IMR-90 (cell line): Measurements from ENCODE around the gene CDK18. TPM values are rescaled to one million over a fixed set of nuclear protein-coding genes. Genes with fewer than 3 reads are reported as not detected.

Experiments used
- ATAC-seq: fragments of 200-7000 bp; cut with Tn5 transposase; 2 replicates; pipeline ENCODE4 v1.9.1; 2020; ENCODE audit warnings: low read depth, mild to moderate bottlenecking, moderate library complexity
- BruUV-seq: library from RNA; stranded (reverse); fragments of 400-500 nt; replicated peaks from 2 replicates; lab custom pipeline; 2021; lab: Mats Ljungman, UMichigan
- CTCF ChIA-PET: fragments of 300-600 bp; formaldehyde crosslinking; extraction: SDS; loops from one replicate; lab custom pipeline; 2021; ENCODE audit warnings: antibody characterized with exemption; lab: Yijun Ruan, JAX
- POLR2A ChIA-PET: fragments of 300-600 bp; sonication (Branson Sonifier 250); formaldehyde crosslinking; loops from one replicate; lab custom pipeline; 2022; ENCODE audit warnings: antibody characterized with exemption; ENCODE audit not compliant: unreplicated experiment; lab: Charles Lee
- DNase-seq: peaks from one replicate; pipeline ENCODE4 v3.0.0; 2013
- H2AFZ ChIP-seq: replicated peaks from 2 replicates; pipeline ENCODE3; 2013; ENCODE audit warnings: low read length, mild to moderate bottlenecking; ENCODE audit not compliant: poor library complexity
- H2AK5ac ChIP-seq: 2 replicates; pipeline ENCODE4 v1.6.1; 2013; ENCODE audit warnings: low read depth, low read length, inconsistent platforms
- H2AK9ac ChIP-seq: replicated peaks from 2 replicates; pipeline ENCODE3; 2013; ENCODE audit warnings: mild to moderate bottlenecking, low read depth, low read length, moderate library complexity; ENCODE audit not compliant: poor library complexity
- H2BK120ac ChIP-seq: 2 replicates; pipeline ENCODE4 v1.6.1; 2013; ENCODE audit warnings: low read depth, low read length, inconsistent platforms
- H2BK15ac ChIP-seq: 3 replicates; pipeline ENCODE4 v1.6.1; 2013; ENCODE audit warnings: low read depth, low read length, inconsistent platforms
- H2BK20ac ChIP-seq: 2 replicates; pipeline ENCODE4 v1.6.1; 2013; ENCODE audit warnings: low read depth, mild to moderate bottlenecking, inconsistent platforms, low read length, moderate library complexity
- H2BK5ac ChIP-seq: 2 replicates; pipeline ENCODE4 v1.6.1; 2013; ENCODE audit warnings: mild to moderate bottlenecking, low read depth, low read length, inconsistent platforms; ENCODE audit not compliant: poor library complexity, severe bottlenecking
- H3K14ac ChIP-seq: replicated peaks from 2 replicates; pipeline ENCODE4 v1.6.1; 2013; ENCODE audit warnings: low read depth, low read length, inconsistent platforms
- H3K18ac ChIP-seq: 2 replicates; pipeline ENCODE4 v1.6.1; 2013; ENCODE audit warnings: low read depth, low read length, control low read depth
- H3K23ac ChIP-seq: 2 replicates; pipeline ENCODE4 v1.6.1; 2013; ENCODE audit warnings: low read depth, low read length, inconsistent platforms
- H3K27ac ChIP-seq: 2 replicates; pipeline ENCODE4 v1.5.1; 2013; ENCODE audit warnings: mild to moderate bottlenecking, control low read depth, low read length; ENCODE audit not compliant: insufficient read depth
- H3K27me3 ChIP-seq: 2 replicates; pipeline ENCODE4 v1.6.1; 2013; ENCODE audit warnings: low read length; ENCODE audit not compliant: control insufficient read depth, insufficient read depth
- H3K36me3 ChIP-seq: 2 replicates; pipeline ENCODE4 v1.6.1; 2013; ENCODE audit warnings: low read length, mixed read lengths; ENCODE audit not compliant: control insufficient read depth, insufficient read depth
- H3K4ac ChIP-seq: 2 replicates; pipeline ENCODE4 v1.6.1; 2013; ENCODE audit warnings: low read depth, low read length, inconsistent platforms
- H3K4me1 ChIP-seq: 2 replicates; pipeline ENCODE4 v1.6.1; 2013; ENCODE audit warnings: low read length, mixed read lengths; ENCODE audit not compliant: control insufficient read depth, insufficient read depth
- H3K4me2 ChIP-seq: 2 replicates; pipeline ENCODE4 v1.6.1; 2013; ENCODE audit warnings: low read depth, mild to moderate bottlenecking, control low read depth, low read length, moderate library complexity
- H3K4me3 ChIP-seq: 2 replicates; pipeline ENCODE4 v1.5.1; 2013; ENCODE audit warnings: low read depth, mild to moderate bottlenecking, control low read depth, low read length, moderate library complexity; ENCODE audit not compliant: insufficient read depth
- H3K56ac ChIP-seq: 2 replicates; pipeline ENCODE4 v1.6.1; 2013; ENCODE audit warnings: low read length, inconsistent platforms; ENCODE audit not compliant: insufficient read depth; ENCODE audit errors: extremely low read depth
- H3K79me1 ChIP-seq, 2 experiments: 2 replicates each; pipeline ENCODE4 v1.6.1; 2013; ENCODE audit warnings: low read length in 2 of 2, inconsistent platforms in 1 of 2, low read depth in 1 of 2
- H3K9ac ChIP-seq: 2 replicates; pipeline ENCODE4 v1.6.1; 2013; ENCODE audit warnings: low read depth, low read length, control low read depth
- H3K9me1 ChIP-seq: 2 replicates; pipeline ENCODE4 v1.6.1; 2013; ENCODE audit warnings: low read length, inconsistent platforms; ENCODE audit not compliant: insufficient read depth
- H3K9me3 ChIP-seq: 2 replicates; pipeline ENCODE4 v1.6.1; 2013; ENCODE audit warnings: low read length; ENCODE audit not compliant: control insufficient read depth, insufficient read depth
- H4K20me1 ChIP-seq: 2 replicates; pipeline ENCODE4 v1.6.1; 2013; ENCODE audit warnings: low read length, inconsistent platforms; ENCODE audit not compliant: insufficient read depth
- H4K5ac ChIP-seq: 2 replicates; pipeline ENCODE4 v1.6.1; 2013; ENCODE audit warnings: mild to moderate bottlenecking, low read depth, low read length, control low read depth
- H4K8ac ChIP-seq, 2 experiments: 2 replicates each; pipeline ENCODE4 v1.6.1; 2013; ENCODE audit warnings: low read depth in 2 of 2, low read length in 2 of 2, control low read depth in 1 of 2, inconsistent platforms in 1 of 2
- H4K91ac ChIP-seq: 2 replicates; pipeline ENCODE4 v1.6.1; 2013; ENCODE audit warnings: low read depth, low read length, inconsistent platforms; ENCODE audit not compliant: insufficient read depth
- CEBPB ChIP-seq: IDR thresholded peaks from 2 replicates; pipeline ENCODE4 v1.6.1; 2012; ENCODE audit warnings: low read depth, low read length, improper control_type of control experiment
- CTCF ChIP-seq: conservative IDR thresholded peaks from 2 replicates; pipeline ENCODE4 v1.5.1; 2012; ENCODE audit warnings: mild to moderate bottlenecking, low read depth, low read length, improper control_type of control experiment
- POLR2A ChIP-seq: IDR thresholded peaks from 2 replicates; pipeline ENCODE4 v1.6.1; 2012; ENCODE audit warnings: mild to moderate bottlenecking, low read depth, low read length
- RCOR1 ChIP-seq: IDR thresholded peaks from 2 replicates; pipeline ENCODE4 v1.6.1; 2012; ENCODE audit warnings: mild to moderate bottlenecking, low read length, improper control_type of control experiment; ENCODE audit not compliant: insufficient replicate concordance
- WGBS, 2 experiments: methylation state at CpG; one replicate each; pipeline versions ENCODE4 v1.1.5 to v1.1.7; 2013; ENCODE audit warnings: missing lambda C conversion rate in 2 of 2; ENCODE audit not compliant: insufficient read length in 1 of 2; ENCODE audit errors: extremely low coverage in 2 of 2; 5-methylcytosine and 5-hydroxymethylcytosine counted together
- dilution Hi-C: fragments of 300-500 bp; cut with HindIII; formaldehyde crosslinking; loops from one replicate; pipeline ENCODE4 v1.14.3; 2018; ENCODE audit warnings: low sequenced_read_pairs; ENCODE audit not compliant: unreplicated experiment
- in situ Hi-C: fragments of 300-500 bp; cut with MboI; formaldehyde crosslinking; loops from 3 replicates; pipeline ENCODE4 v1.14.3; 2019; ENCODE audit warnings: low sequenced_read_pairs, inconsistent platforms, mixed read lengths
- intact Hi-C: fragments of 100-400 bp; cut with micrococcal nuclease; formaldehyde crosslinking; loops from 2 replicates; pipeline ENCODE4 v1.10.0; 2022
- polyA plus RNA-seq, 3 experiments: library from polyadenylated mRNA; depleted of rRNA; stranded (reverse); fragments of >200 nt; gene quantifications; 2 replicates each; pipeline ENCODE4 v1.2.3, GENCODE V29; 2012; ENCODE audit warnings: low replicate concordance in 1 of 3
- total RNA-seq: library from RNA; depleted of rRNA; stranded (reverse); fragments of >200 nt; gene quantifications from 2 replicates; pipeline ENCODE4 v1.2.3, GENCODE V29; 2012

The CDK18 gene
- total and polyA plus RNA-seq, 2 of the 4 experiments (the other 2 are of a cell fraction), result 0.18 to 0.48 TPM

GRCh38 chr1:205526431-205526830 lies 22.0 kb downstream of the CDK18 start:
- no peak overlapping the region for H4K8ac ChIP-seq
- H3K9me1 ChIP-seq, result no peaks in the 10 kb centered on the region
- no peak overlapping the region for H3K4me2 ChIP-seq
- H4K20me1 ChIP-seq, result no peaks in the 10 kb centered on the region
- H3K14ac ChIP-seq, result no peak overlapping the region
- dilution Hi-C loops (no loop called here), intact Hi-C loops (no loop called here), in situ Hi-C loops (loop anchor here (5.0 kb wide), 1 partner anchor 131 kb away; no protein-coding TSS in a partner anchor)
- H2AK5ac ChIP-seq, result no peak overlapping the region
- H2BK20ac ChIP-seq, result no peak overlapping the region
- H2BK15ac ChIP-seq, result no peak overlapping the region
- no peaks in the 10 kb centered on the region for H3K4me1 ChIP-seq
- no peak overlapping the region for H3K56ac ChIP-seq
- no peaks in the 10 kb centered on the region for H3K36me3 ChIP-seq
- H3K18ac ChIP-seq, result no peak overlapping the region
- no peaks in the 10 kb centered on the region for H3K79me1 ChIP-seq
- H3K9ac ChIP-seq, result no peak overlapping the region
- ATAC-seq (no peak), DNase-seq (no peak)
- H4K5ac ChIP-seq, result no peak overlapping the region
- no peak overlapping the region for H2AK9ac ChIP-seq
- no TSS peak for BruUV-seq
- 72% methylated on average over 6 of the region's 11 CpGs; no CpG with 5 or more reads in 1 of the 2 experiments for WGBS, 2 experiments
- H2BK120ac ChIP-seq, result no peak overlapping the region
- POLR2A ChIA-PET, result no interaction called here
- no peak overlapping the region for H3K4me3 ChIP-seq
- H3K23ac ChIP-seq, result no peak overlapping the region
- TF ChIP-seq CTCF, result no peak
- no peak for TF ChIP-seq RCOR1
- no peak for TF ChIP-seq CEBPB
- no peak for TF ChIP-seq POLR2A
- no peak overlapping the region for H4K91ac ChIP-seq
- H2AFZ ChIP-seq, result no peak overlapping the region
- CTCF ChIA-PET, result interaction anchor here (0.5 to 0.7 kb wide), 2 partner anchors 106 to 121 kb away, joined by 3 to 4 read pairs; partner anchors contain the start of gene ELK4
- peaks cover 29% of the 10 kb centered on the region for H3K27me3 ChIP-seq
- no peak overlapping the region for H3K27ac ChIP-seq
- H3K9me3 ChIP-seq, result no peaks in the 10 kb centered on the region
- no peak overlapping the region for H3K4ac ChIP-seq
- H2BK5ac ChIP-seq, result no peak overlapping the region
